ENCODE measurements around the gene MARCHF2. TPM values are rescaled to one million over a fixed set of nuclear protein-coding genes. Genes with fewer than 3 reads are reported as not detected.

Gene MARCHF2
- total and polyA plus RNA-seq, 2 donors (not counting 1 experiment from before 2014, with no cell fraction given) = 22.9 to 52.6 TPM

GRCh38 chr19:8388612-8388958, 24.5 kb upstream of the MARCHF2 start:
- H3K9ac ChIP-seq (ENCODE audit: low read length) = no peak overlapping the region
- no peak overlapping the region for H3K4me2 ChIP-seq (replicated peaks; ENCODE audit: low read depth, low read length, poor library complexity, severe bottlenecking)
- DNase-seq = no peak
- TF ChIP-seq CTCF (IDR thresholded peaks at IDR 0.05) (no peak), EZH2 (IDR thresholded peaks at IDR 0.05; ENCODE audit: borderline replicate concordance, insufficient read depth, low read depth, low read length, poor library complexity, severe bottlenecking) (no peak)
- no peaks in the 10 kb centered on the region for H3K27me3 ChIP-seq (replicated peaks in 1 of 4; ENCODE audit: control extremely low read depth in 1 of 4, control insufficient read depth in 3 of 4, insufficient read depth in 4 of 4, low read length in 3 of 4)
- peaks cover 0 to 9% (median 0%) of the 10 kb centered on the region in 3 donors for H3K9me3 ChIP-seq (ENCODE audit: control extremely low read depth in 1 of 3, control insufficient read depth in 2 of 3, insufficient read depth in 1 of 3, low read length in 2 of 3)
- WGBS (ENCODE audit: insufficient coverage) = no CpG with 5 or more reads among the region's 2 CpGs
- no peaks in the 10 kb centered on the region for H3K27me3 Mint-ChIP-seq
- no peak overlapping the region for H3K27ac Mint-ChIP-seq
- no peak for ATAC-seq (ENCODE audit: low read depth)
- H3K36me3 ChIP-seq (replicated peaks in 1 of 2; ENCODE audit: control extremely low read depth in 1 of 2, control insufficient read depth in 1 of 2, extremely low read depth in 1 of 2, insufficient read depth in 2 of 2, low read length in 1 of 2) = no peaks in the 10 kb centered on the region
- H3K9me3 Mint-ChIP-seq (ENCODE audit: insufficient read depth) = no peaks in the 10 kb centered on the region
- ChIA-PET POLR2A (interaction anchor here (0.7 kb wide), 1 partner anchor 126 kb away, joined by 3 read pairs; the partner anchor contains the start of gene ZNF414), CTCF (no interaction called here)
- peaks cover 10 to 20% of the 10 kb centered on the region in 2 donors for H3K4me1 ChIP-seq (ENCODE audit: control insufficient read depth in 2 of 2, insufficient read depth in 2 of 2, low read length in 2 of 2)
- H3K79me2 ChIP-seq (ENCODE audit: control insufficient read depth, insufficient read depth, low read length) = peaks cover 33% of the 10 kb centered on the region
- peaks cover 27% of the 10 kb centered on the region for H3K4me1 Mint-ChIP-seq
- no peak overlapping the region for H3K4me3 Mint-ChIP-seq
- H3K4me3 ChIP-seq (ENCODE audit: control extremely low read depth in 1 of 5, extremely low read depth in 1 of 5, insufficient read depth in 1 of 5, low read depth in 2 of 5, low read length in 4 of 5) = no peak overlapping the region
- intact Hi-C loops (cut with micrococcal nuclease) = no loop called here
- H3K27ac ChIP-seq (ENCODE audit: low read length in 2 of 2) = no peak overlapping the region
- no peak overlapping the region for H2AFZ ChIP-seq (ENCODE audit: insufficient read depth, low read depth, low read length, poor library complexity, severe bottlenecking)
- peaks cover 28% of the 10 kb centered on the region for H4K20me1 ChIP-seq (ENCODE audit: control insufficient read depth, insufficient read depth, low read length, poor library complexity, severe bottlenecking)

DNA sequence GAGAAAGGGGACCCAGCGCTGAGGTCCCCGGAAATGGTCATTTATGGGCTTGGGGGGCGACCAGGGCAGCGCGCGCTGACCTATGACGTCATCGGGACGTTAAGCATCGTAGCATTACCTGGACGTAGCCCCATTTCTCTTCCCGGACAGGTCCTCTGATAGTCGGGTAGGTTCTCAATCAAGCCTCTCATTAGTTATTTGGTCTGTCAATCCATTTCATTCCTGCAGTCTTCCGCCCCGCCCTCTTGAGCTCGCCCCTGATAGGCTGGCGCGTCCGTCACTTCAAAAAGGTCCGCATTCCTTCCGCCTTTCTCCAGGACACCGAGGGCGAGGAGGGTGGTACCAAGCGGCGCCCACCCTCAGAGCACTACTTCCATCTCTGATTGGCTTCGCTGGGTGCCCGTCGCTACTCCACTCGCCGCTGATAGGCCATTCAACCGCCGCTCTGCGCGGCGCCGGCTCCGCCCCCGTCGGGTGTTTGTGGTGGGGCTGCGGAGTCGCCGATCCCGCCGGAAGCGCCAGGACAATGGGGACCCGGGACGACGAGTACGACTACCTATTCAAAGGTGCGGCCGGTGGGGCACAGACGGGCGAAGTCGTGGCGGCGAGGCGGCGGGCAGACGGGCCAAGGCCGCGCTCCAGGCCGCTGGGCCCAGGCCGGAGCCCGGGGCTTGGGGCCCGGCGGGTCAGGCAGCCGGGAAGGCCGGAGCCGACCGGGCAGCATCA, 23.1 kb upstream of the MARCHF2 start, which contains the start of gene RAB11B:
TSS of gene RAB11B (plus strand) at position 470 of the 726 bp plus-strand sequence. CDS start at position 527, 57 bp downstream.
- Histone ChIP-seq H3K4me3 (ENCODE audit: control extremely low read depth in 1 of 5, extremely low read depth in 1 of 5, insufficient read depth in 1 of 5, low read depth in 2 of 5, low read length in 4 of 5) (peak within 1 kb of the TSS; percentile 54 to 89 (median 82)), H3K36me3 (replicated peaks in 1 of 2; ENCODE audit: control extremely low read depth in 1 of 2, control insufficient read depth in 1 of 2, extremely low read depth in 1 of 2, insufficient read depth in 2 of 2, low read length in 1 of 2) (no peaks in the 10 kb centered on the region), H3K4me2 (replicated peaks; ENCODE audit: low read depth, low read length, poor library complexity, severe bottlenecking) (peak within 1 kb of the TSS; percentile 80), H3K27ac (ENCODE audit: low read length in 2 of 2) (peak within 1 kb of the TSS; percentile 70 to 96), H3K9me3 (ENCODE audit: control extremely low read depth in 1 of 3, control insufficient read depth in 2 of 3, insufficient read depth in 1 of 3, low read length in 2 of 3) (peaks cover 0 to 9% (median 0%) of the 10 kb centered on the region in 3 donors), H3K79me2 (ENCODE audit: control insufficient read depth, insufficient read depth, low read length) (peaks cover 47% of the 10 kb centered on the region), H3K9ac (ENCODE audit: low read length) (peak within 1 kb of the TSS; percentile 87), H2AFZ (ENCODE audit: insufficient read depth, low read depth, low read length, poor library complexity, severe bottlenecking) (peak within 1 kb of the TSS; percentile 77), H3K4me1 (ENCODE audit: control insufficient read depth in 2 of 2, insufficient read depth in 2 of 2, low read length in 2 of 2) (peaks cover 10 to 20% of the 10 kb centered on the region in 2 donors), H4K20me1 (ENCODE audit: control insufficient read depth, insufficient read depth, low read length, poor library complexity, severe bottlenecking) (peaks cover 43% of the 10 kb centered on the region), H3K27me3 (replicated peaks in 1 of 4; ENCODE audit: control extremely low read depth in 1 of 4, control insufficient read depth in 3 of 4, insufficient read depth in 4 of 4, low read length in 3 of 4) (no peaks in the 10 kb centered on the region)
- Mint-ChIP-seq H3K9me3 (ENCODE audit: insufficient read depth) (no peaks in the 10 kb centered on the region), H3K27ac (peak within 1 kb of the TSS; percentile 98), H3K4me1 (peaks cover 29% of the 10 kb centered on the region), H3K27me3 (no peaks in the 10 kb centered on the region), H3K4me3 (peak within 1 kb of the TSS; percentile 95)
- ChIA-PET CTCF (interaction anchor here (0.9 to 3.9 kb wide), 2 partner anchors 23 to 37 kb away, joined by 4 to 13 read pairs; partner anchors contain the start of gene MARCHF2), POLR2A (interaction anchor here (0.5 to 1.8 kb wide), 10 partner anchors 13 to 1238 kb away, joined by 3 to 14 read pairs (median 4); partner anchors contain the start of genes HNRNPM, MARCHF2, NDUFA7 and RPS28)
- ATAC-seq (ENCODE audit: low read depth) = peak; percentile 86
- intact Hi-C loops (cut with micrococcal nuclease) = loop anchor here (1.0 to 5.0 kb wide), 7 partner anchors 23 to 1427 kb away; partner anchors contain the start of genes CD320, FBXL12, HNRNPM and MARCHF2
- DNase-seq = peak; percentile 100
- WGBS (ENCODE audit: insufficient coverage) = under 1% methylated on average over 67 of the region's 70 CpGs
- TF ChIP-seq CTCF (IDR thresholded peaks at IDR 0.05) (no peak), EZH2 (IDR thresholded peaks at IDR 0.05; ENCODE audit: borderline replicate concordance, insufficient read depth, low read depth, low read length, poor library complexity, severe bottlenecking) (no peak)
